ENCODE measurements around the gene CAMTA1.
A peak's percentile ranks its signal among the peaks of the same experiment; 100 is the strongest.
"Not testable (repeated sequence)": the region's sequence is repeated elsewhere in the genome, so short reads cannot be mapped to it uniquely, and the experiment has no call there.

Gene CAMTA1

GRCh38 chr1:7362947-7363346 is 577.7 kb downstream of the CAMTA1 start:
- no peak for DNase-seq

- peak in 1 of 2 experiments; percentile 13 for DNase-seq
Observed at GRCh38 chr1:7363450-7363849, 578.2 kb downstream of the CAMTA1 start.

GRCh38 chr1:7365706-7366105 is 580.5 kb downstream of the CAMTA1 start:
- DNase-seq = no peak

- peak in 1 of 2 experiments; percentile 70 for DNase-seq
Observed at GRCh38 chr1:7366286-7366954, 581.2 kb downstream of the CAMTA1 start.

GRCh38 chr1:7366955-7367665 is 581.9 kb downstream of the CAMTA1 start:
- DNase-seq = peak in 1 of 2 experiments; percentile 42

- DNase-seq = no peak
Observed at GRCh38 chr1:7369866-7370265, 584.6 kb downstream of the CAMTA1 start.

GRCh38 chr1:7371926-7372325 is 586.7 kb downstream of the CAMTA1 start:
- no peak for DNase-seq

- no peak for DNase-seq
Observed at GRCh38 chr1:7372477-7373120, 587.3 kb downstream of the CAMTA1 start.

GRCh38 chr1:7373251-7373650 is 588.0 kb downstream of the CAMTA1 start:
- no peak for DNase-seq

GRCh38 chr1:7373876-7374562 is 588.8 kb downstream of the CAMTA1 start:
- no peak for DNase-seq

GRCh38 chr1:7374563-7375160 is 589.4 kb downstream of the CAMTA1 start:
- DNase-seq = no peak

- DNase-seq = no peak
Observed at GRCh38 chr1:7375329-7375728, 590.1 kb downstream of the CAMTA1 start.

GRCh38 chr1:7375781-7376660 is 590.8 kb downstream of the CAMTA1 start:
- DNase-seq = no peak

GRCh38 chr1:7376676-7377075 is 591.4 kb downstream of the CAMTA1 start:
- DNase-seq = no peak

GRCh38 chr1:7378346-7379130 is 593.3 kb downstream of the CAMTA1 start:
- peak; percentile 38 to 77 for DNase-seq

GRCh38 chr1:7379441-7379971 is 594.3 kb downstream of the CAMTA1 start:
- DNase-seq = peak; percentile 90 to 91

- DNase-seq = peak; percentile 47 to 74
Observed at GRCh38 chr1:7380068-7380467, 594.8 kb downstream of the CAMTA1 start.

GRCh38 chr1:7380712-7381111 is 595.5 kb downstream of the CAMTA1 start:
- DNase-seq = no peak

- DNase-seq = not testable (repeated sequence)
Observed at GRCh38 chr1:7381729-7382128, 596.5 kb downstream of the CAMTA1 start.

GRCh38 chr1:7382971-7383370 is 597.7 kb downstream of the CAMTA1 start:
- no peak for DNase-seq
